Prostate gland (tissue), 2 donors: Measurements from ENCODE around the gene PSMD14. TPM values are rescaled to one million over a fixed set of nuclear protein-coding genes. Genes with fewer than 3 reads are reported as not detected.

ENCODE experiments used
- DNase-seq: peaks from one replicate; pipeline ENCODE4 v3.0.0-alpha.2; 2019; ENCODE audit warnings: low spot score
- H3K27ac ChIP-seq, 2 donors: fragments of 200-600 bp; sonication (generic); 2 replicates each; pipeline ENCODE4 v1.5.1; 2017 to 2019
- H3K27me3 ChIP-seq: fragments of 200-600 bp; sonication (generic); replicated peaks from 2 replicates; pipeline ENCODE4 v1.5.1; 2019; ENCODE audit not compliant: insufficient read depth
- H3K36me3 ChIP-seq, 2 donors: fragments of 200-600 bp; sonication (generic); 1 replicate in 1 of 2; 2 replicates in 1 of 2; pipeline versions ENCODE4 v1.5.1 to v1.8.1; 2017 to 2019
- H3K4me1 ChIP-seq: fragments of 200-600 bp; sonication (generic); replicated peaks from 2 replicates; pipeline ENCODE4 v1.5.1; 2019
- H3K4me3 ChIP-seq, 2 donors: fragments of 200-600 bp; sonication (generic); 2 replicates each; pipeline ENCODE4 v1.5.1; 2017 to 2019
- H3K9me3 ChIP-seq: fragments of 200-600 bp; sonication (generic); 2 replicates; pipeline ENCODE4 v1.5.1; 2017
- CTCF ChIP-seq, 4 experiments: fragments of 200-600 bp in 2 of 4; fragments of 450-650 bp in 2 of 4; sonication (generic) in 2 of 4; IDR thresholded peaks; 1 replicate in 3 of 4; 2 replicates in 1 of 4; pipeline ENCODE4 v1.5.1; 2016 to 2019; ENCODE audit warnings: antibody characterized with exemption in 4 of 4, mild to moderate bottlenecking in 2 of 4, moderate library complexity in 2 of 4
- POLR2A ChIP-seq: fragments of 450-650 bp; IDR thresholded peaks from one replicate; pipeline ENCODE4 v1.6.1; 2016; ENCODE audit warnings: antibody characterized with exemption, mild to moderate bottlenecking
- POLR2AphosphoS5 ChIP-seq: sonication (generic); formaldehyde crosslinking; IDR thresholded peaks from one replicate; pipeline ENCODE4 v1.6.1; 2017; ENCODE audit warnings: antibody characterized with exemption
- WGBS: methylation state at CpG from one replicate; pipeline ENCODE4 v1.1.5; 2018; 5-methylcytosine and 5-hydroxymethylcytosine counted together
- intact Hi-C: fragments of 100-400 bp; cut with DNase I; formaldehyde crosslinking; loops from one replicate; pipeline ENCODE4 v1.14.2; 2022
- total RNA-seq, 2 donors: library from RNA; depleted of rRNA; stranded (reverse); fragments of >200 nt; gene quantifications; one replicate each; pipeline ENCODE4 v1.1.0, GENCODE V29; 2016

PSMD14 gene
- total RNA-seq, 2 donors from 2014 or later = 25.1 to 43.1 TPM

GRCh38 chr2:161312996-161313395, 4.8 kb downstream of the PSMD14 start:
- intact Hi-C loops = no loop called here
- no peak overlapping the region for H3K4me3 ChIP-seq
- H3K4me1 ChIP-seq = no peaks in the 10 kb centered on the region
- H3K36me3 ChIP-seq = no peaks in the 10 kb centered on the region
- H3K27ac ChIP-seq = no peak overlapping the region
- DNase-seq = no peak
- 89% methylated on average over 3 of the region's 3 CpGs for WGBS
- TF ChIP-seq POLR2AphosphoS5 (no peak), POLR2A (no peak), CTCF (IDR thresholded peaks at IDR 0.05) (no peak)
- H3K27me3 ChIP-seq = no peaks in the 10 kb centered on the region
- H3K9me3 ChIP-seq = no peaks in the 10 kb centered on the region

DNA sequence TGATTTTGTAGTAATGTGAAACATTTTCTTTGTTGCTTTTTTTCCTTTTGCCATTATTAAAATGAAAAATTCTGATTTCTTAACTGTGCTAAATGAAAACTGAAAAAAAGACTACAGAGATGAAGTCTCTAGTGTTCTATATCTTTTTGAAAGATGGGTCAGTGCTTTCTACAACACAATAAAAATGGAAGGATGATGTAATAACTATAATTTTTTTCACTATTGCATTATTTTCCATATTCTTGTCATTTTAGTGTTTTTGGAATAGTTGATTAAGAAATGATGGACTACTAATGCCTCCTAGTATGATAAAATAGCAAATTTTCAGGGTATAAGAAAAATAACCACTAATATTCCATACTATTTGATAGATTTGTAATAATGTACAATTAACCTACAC, 7.2 kb downstream of the PSMD14 start:
- no peaks in the 10 kb centered on the region for H3K4me1 ChIP-seq
- no peaks in the 10 kb centered on the region for H3K9me3 ChIP-seq
- TF ChIP-seq CTCF (IDR thresholded peaks at IDR 0.05) (no peak), POLR2A (no peak)
- H3K36me3 ChIP-seq = no peaks in the 10 kb centered on the region
- no peak overlapping the region for H3K4me3 ChIP-seq
- DNase-seq = no peak
- intact Hi-C loops = no loop called here
- no peaks in the 10 kb centered on the region for H3K27me3 ChIP-seq
- H3K27ac ChIP-seq = no peak overlapping the region

- Histone ChIP-seq H3K4me1 (no peaks in the 10 kb centered on the region), H3K4me3 (no peak overlapping the region), H3K27ac (no peak overlapping the region), H3K27me3 (no peaks in the 10 kb centered on the region), H3K36me3 (no peaks in the 10 kb centered on the region), H3K9me3 (no peaks in the 10 kb centered on the region)
- intact Hi-C loops = no loop called here
- DNase-seq = no peak
- TF ChIP-seq POLR2A (no peak), CTCF (IDR thresholded peaks at IDR 0.05) (no peak), POLR2AphosphoS5 (no peak)
Measured at GRCh38 chr2:161316701-161317100, 8.5 kb downstream of the PSMD14 start.

GRCh38 chr2:161321944-161322648, 13.9 kb downstream of the PSMD14 start:
- TF ChIP-seq POLR2AphosphoS5 (no peak), CTCF (IDR thresholded peaks at IDR 0.05) (no peak), POLR2A (no peak)
- Histone ChIP-seq H3K27me3 (no peaks in the 10 kb centered on the region), H3K4me3 (no peak overlapping the region), H3K27ac (no peak overlapping the region), H3K4me1 (no peaks in the 10 kb centered on the region), H3K9me3 (no peaks in the 10 kb centered on the region), H3K36me3 (no peaks in the 10 kb centered on the region)
- no peak for DNase-seq
- intact Hi-C loops = no loop called here
- WGBS = 98% methylated on average over 6 of the region's 6 CpGs

- intact Hi-C loops = no loop called here
- H3K4me3 ChIP-seq = no peak overlapping the region
- no peaks in the 10 kb centered on the region for H3K36me3 ChIP-seq
- no peak overlapping the region for H3K27ac ChIP-seq
- H3K4me1 ChIP-seq = no peaks in the 10 kb centered on the region
- no peaks in the 10 kb centered on the region for H3K9me3 ChIP-seq
- no peaks in the 10 kb centered on the region for H3K27me3 ChIP-seq
- no peak for DNase-seq
- no peak for TF ChIP-seq CTCF (IDR thresholded peaks at IDR 0.05)
- TF ChIP-seq POLR2A = no peak
Measured at GRCh38 chr2:161324876-161325275, 16.7 kb downstream of the PSMD14 start.
